A549 (cell line): ENCODE measurements around the gene ARHGAP28.

ENCODE experiments used
- BHLHE40 ChIP-seq: IDR thresholded peaks from 2 replicates; pipeline ENCODE4 v1.6.1; 2012; ENCODE audit warnings: low read depth, low read length, inconsistent platforms
- CHD4 ChIP-seq: fragments of 200-600 bp; sonication (generic); IDR thresholded peaks from 2 replicates; pipeline ENCODE4 v1.6.1; 2016; ENCODE audit warnings: antibody characterized with exemption, mild to moderate bottlenecking, borderline replicate concordance
- EP300 ChIP-seq, 2 experiments: fragments of >200 bp; sonication (Bioruptor Twin); formaldehyde crosslinking; IDR thresholded peaks; 2 replicates in 1 of 2; 3 replicates in 1 of 2; pipeline ENCODE4 v1.6.1; 2016 to 2017
- HDAC2 ChIP-seq: fragments of 200-600 bp; sonication (generic); IDR thresholded peaks from 2 replicates; pipeline ENCODE4 v1.6.1; 2016
- MYC ChIP-seq: IDR thresholded peaks from 2 replicates; pipeline ENCODE4 v1.6.1; 2012; ENCODE audit warnings: mild to moderate bottlenecking, inconsistent platforms, low read length, improper control_type of control experiment, borderline replicate concordance
- POLR2A ChIP-seq: IDR thresholded peaks from 2 replicates; pipeline ENCODE4 v1.6.1; 2012; ENCODE audit warnings: mild to moderate bottlenecking, low read length
- RAD21 ChIP-seq, 2 experiments: fragments of >200 bp in 1 of 2; sonication (Bioruptor Twin) in 1 of 2; formaldehyde crosslinking in 1 of 2; IDR thresholded peaks in 1 of 2; conservative IDR thresholded peaks in 1 of 2; 2 replicates in 1 of 2; 3 replicates in 1 of 2; pipeline ENCODE4 v1.6.1; 2012 to 2018; ENCODE audit warnings: inconsistent platforms in 1 of 2
- TP53 ChIP-seq: fragments of 250-450 bp; sonication (Bioruptor Pico); IDR thresholded peaks from 2 replicates; pipeline ENCODE4 v1.5.0; 2021; ENCODE audit warnings: mild to moderate bottlenecking, moderate library complexity
- ZSCAN20 ChIP-seq: fragments of 250-450 bp; sonication (Bioruptor Pico); IDR thresholded peaks from 2 replicates; pipeline ENCODE4 v1.8.0; 2022; ENCODE audit warnings: mild to moderate bottlenecking, moderate library complexity
- TF ChIP-seq, protein P1 (sequence below): fragments of 200-600 bp; sonication (generic); IDR thresholded peaks from 2 replicates; pipeline ENCODE4 v1.6.1; 2016; ENCODE audit warnings: antibody characterized with exemption, mild to moderate bottlenecking, moderate library complexity
- TF ChIP-seq, protein P2 (sequence below): fragments of >200 bp; sonication (Bioruptor Twin); formaldehyde crosslinking; IDR thresholded peaks from 3 replicates; pipeline ENCODE4 v1.5.1; 2016
- TF ChIP-seq, protein P3 (sequence below): IDR thresholded peaks from 2 replicates; pipeline ENCODE4 v1.6.1; 2012
- TF ChIP-seq, protein P4 (sequence below): fragments of 450-650 bp; IDR thresholded peaks from 2 replicates; pipeline ENCODE4 v1.6.1; 2014; ENCODE audit warnings: antibody characterized with exemption
- TF ChIP-seq, protein P5 (sequence below): IDR thresholded peaks from 2 replicates; pipeline ENCODE4 v1.6.1; 2012; ENCODE audit warnings: low read depth, borderline replicate concordance

DNA sequence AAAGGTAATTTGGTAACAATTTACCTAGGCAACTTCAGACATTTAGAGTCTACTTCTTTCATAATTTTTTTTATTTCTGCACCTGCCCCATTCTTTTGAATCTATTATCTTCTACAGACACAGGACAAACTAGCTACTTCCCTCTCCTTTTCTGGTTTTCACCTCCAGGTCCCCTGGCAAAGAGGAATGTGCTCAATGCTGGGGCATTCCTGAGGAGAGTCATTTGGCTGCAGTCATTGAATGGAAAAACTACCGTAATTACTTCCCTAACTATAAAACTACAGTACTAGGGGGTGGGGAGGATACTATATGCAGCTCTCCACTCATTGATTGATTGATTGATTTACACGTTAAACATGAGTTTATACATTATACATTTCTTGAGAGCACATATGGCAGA lies 11.2 kb upstream of the ARHGAP28 start:
- TF ChIP-seq, protein P1, sequence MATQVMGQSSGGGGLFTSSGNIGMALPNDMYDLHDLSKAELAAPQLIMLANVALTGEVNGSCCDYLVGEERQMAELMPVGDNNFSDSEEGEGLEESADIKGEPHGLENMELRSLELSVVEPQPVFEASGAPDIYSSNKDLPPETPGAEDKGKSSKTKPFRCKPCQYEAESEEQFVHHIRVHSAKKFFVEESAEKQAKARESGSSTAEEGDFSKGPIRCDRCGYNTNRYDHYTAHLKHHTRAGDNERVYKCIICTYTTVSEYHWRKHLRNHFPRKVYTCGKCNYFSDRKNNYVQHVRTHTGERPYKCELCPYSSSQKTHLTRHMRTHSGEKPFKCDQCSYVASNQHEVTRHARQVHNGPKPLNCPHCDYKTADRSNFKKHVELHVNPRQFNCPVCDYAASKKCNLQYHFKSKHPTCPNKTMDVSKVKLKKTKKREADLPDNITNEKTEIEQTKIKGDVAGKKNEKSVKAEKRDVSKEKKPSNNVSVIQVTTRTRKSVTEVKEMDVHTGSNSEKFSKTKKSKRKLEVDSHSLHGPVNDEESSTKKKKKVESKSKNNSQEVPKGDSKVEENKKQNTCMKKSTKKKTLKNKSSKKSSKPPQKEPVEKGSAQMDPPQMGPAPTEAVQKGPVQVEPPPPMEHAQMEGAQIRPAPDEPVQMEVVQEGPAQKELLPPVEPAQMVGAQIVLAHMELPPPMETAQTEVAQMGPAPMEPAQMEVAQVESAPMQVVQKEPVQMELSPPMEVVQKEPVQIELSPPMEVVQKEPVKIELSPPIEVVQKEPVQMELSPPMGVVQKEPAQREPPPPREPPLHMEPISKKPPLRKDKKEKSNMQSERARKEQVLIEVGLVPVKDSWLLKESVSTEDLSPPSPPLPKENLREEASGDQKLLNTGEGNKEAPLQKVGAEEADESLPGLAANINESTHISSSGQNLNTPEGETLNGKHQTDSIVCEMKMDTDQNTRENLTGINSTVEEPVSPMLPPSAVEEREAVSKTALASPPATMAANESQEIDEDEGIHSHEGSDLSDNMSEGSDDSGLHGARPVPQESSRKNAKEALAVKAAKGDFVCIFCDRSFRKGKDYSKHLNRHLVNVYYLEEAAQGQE, result no peak
- TF ChIP-seq, protein P2, sequence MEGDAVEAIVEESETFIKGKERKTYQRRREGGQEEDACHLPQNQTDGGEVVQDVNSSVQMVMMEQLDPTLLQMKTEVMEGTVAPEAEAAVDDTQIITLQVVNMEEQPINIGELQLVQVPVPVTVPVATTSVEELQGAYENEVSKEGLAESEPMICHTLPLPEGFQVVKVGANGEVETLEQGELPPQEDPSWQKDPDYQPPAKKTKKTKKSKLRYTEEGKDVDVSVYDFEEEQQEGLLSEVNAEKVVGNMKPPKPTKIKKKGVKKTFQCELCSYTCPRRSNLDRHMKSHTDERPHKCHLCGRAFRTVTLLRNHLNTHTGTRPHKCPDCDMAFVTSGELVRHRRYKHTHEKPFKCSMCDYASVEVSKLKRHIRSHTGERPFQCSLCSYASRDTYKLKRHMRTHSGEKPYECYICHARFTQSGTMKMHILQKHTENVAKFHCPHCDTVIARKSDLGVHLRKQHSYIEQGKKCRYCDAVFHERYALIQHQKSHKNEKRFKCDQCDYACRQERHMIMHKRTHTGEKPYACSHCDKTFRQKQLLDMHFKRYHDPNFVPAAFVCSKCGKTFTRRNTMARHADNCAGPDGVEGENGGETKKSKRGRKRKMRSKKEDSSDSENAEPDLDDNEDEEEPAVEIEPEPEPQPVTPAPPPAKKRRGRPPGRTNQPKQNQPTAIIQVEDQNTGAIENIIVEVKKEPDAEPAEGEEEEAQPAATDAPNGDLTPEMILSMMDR, result no peak
- TF ChIP-seq POLR2A, result no peak
- TF ChIP-seq RAD21 (conservative IDR thresholded peaks at IDR 0.05 in 1 of 2, IDR thresholded peaks at IDR 0.05 in 1 of 2), result no peak
- no peak for TF ChIP-seq TP53 (CRISPR knock-in tag)
- TF ChIP-seq, protein P3, sequence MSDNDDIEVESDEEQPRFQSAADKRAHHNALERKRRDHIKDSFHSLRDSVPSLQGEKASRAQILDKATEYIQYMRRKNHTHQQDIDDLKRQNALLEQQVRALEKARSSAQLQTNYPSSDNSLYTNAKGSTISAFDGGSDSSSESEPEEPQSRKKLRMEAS, result no peak
- no peak for TF ChIP-seq HDAC2
- TF ChIP-seq, protein P4, sequence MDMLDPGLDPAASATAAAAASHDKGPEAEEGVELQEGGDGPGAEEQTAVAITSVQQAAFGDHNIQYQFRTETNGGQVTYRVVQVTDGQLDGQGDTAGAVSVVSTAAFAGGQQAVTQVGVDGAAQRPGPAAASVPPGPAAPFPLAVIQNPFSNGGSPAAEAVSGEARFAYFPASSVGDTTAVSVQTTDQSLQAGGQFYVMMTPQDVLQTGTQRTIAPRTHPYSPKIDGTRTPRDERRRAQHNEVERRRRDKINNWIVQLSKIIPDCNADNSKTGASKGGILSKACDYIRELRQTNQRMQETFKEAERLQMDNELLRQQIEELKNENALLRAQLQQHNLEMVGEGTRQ, result no peak
- TF ChIP-seq MYC, result no peak
- TF ChIP-seq CHD4, result no peak
- TF ChIP-seq ZSCAN20 (CRISPR knock-in tag), result no peak
- TF ChIP-seq BHLHE40, result no peak
- TF ChIP-seq EP300 (IDR thresholded peaks at IDR 0.05), result no peak
- TF ChIP-seq, protein P5, sequence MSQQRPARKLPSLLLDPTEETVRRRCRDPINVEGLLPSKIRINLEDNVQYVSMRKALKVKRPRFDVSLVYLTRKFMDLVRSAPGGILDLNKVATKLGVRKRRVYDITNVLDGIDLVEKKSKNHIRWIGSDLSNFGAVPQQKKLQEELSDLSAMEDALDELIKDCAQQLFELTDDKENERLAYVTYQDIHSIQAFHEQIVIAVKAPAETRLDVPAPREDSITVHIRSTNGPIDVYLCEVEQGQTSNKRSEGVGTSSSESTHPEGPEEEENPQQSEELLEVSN, result no peak
